MCF 10A (cell line): ENCODE measurements around the gene PTPRM. TPM values are rescaled to one million over a fixed set of nuclear protein-coding genes. Genes with fewer than 3 reads are reported as not detected.

ENCODE experiments used
- BruUV-seq: library from RNA; stranded (reverse); fragments of 400-500 nt; replicated peaks from 2 replicates; lab custom pipeline; 2021; lab: Mats Ljungman, UMichigan
- CTCF ChIA-PET: fragments of 300-600 bp; sonication (Branson Sonifier 250); formaldehyde crosslinking; extraction: SDS; loops from one replicate; lab custom pipeline; 2021; ENCODE audit warnings: antibody characterized with exemption, inconsistent platforms; lab: Yijun Ruan, JAX
- POLR2A ChIA-PET: fragments of 300-600, 350-650 bp; sonication (Branson Sonifier 250); formaldehyde crosslinking; extraction: SDS; loops from one replicate; lab custom pipeline; 2020; ENCODE audit warnings: antibody characterized with exemption, inconsistent platforms; lab: Yijun Ruan, JAX
- DNase-seq: peaks from one replicate; pipeline ENCODE4 v3.0.0-alpha.2; 2018; ENCODE audit not compliant: unreplicated experiment
- H3K27ac Mint-ChIP-seq: one replicate; pipeline ENCODE4 v1.8.0; 2022; ENCODE audit warnings: mild to moderate bottlenecking, low read depth, mixed read lengths; ENCODE audit not compliant: unreplicated experiment
- H3K27me3 Mint-ChIP-seq: one replicate; pipeline ENCODE4 v1.8.0; 2022; ENCODE audit warnings: mixed read lengths; ENCODE audit not compliant: insufficient read depth, unreplicated experiment
- H3K36me3 Mint-ChIP-seq: one replicate; pipeline ENCODE4 v1.8.0; 2022; ENCODE audit warnings: mild to moderate bottlenecking, moderate library complexity, mixed read lengths; ENCODE audit not compliant: insufficient read depth, unreplicated experiment
- H3K4me1 Mint-ChIP-seq: one replicate; pipeline ENCODE4 v1.8.0; 2022; ENCODE audit warnings: mixed read lengths; ENCODE audit not compliant: insufficient read depth, unreplicated experiment
- H3K4me3 Mint-ChIP-seq: one replicate; pipeline ENCODE4 v1.8.0; 2022; ENCODE audit warnings: mild to moderate bottlenecking, moderate library complexity, mixed read lengths; ENCODE audit not compliant: unreplicated experiment
- H3K9me3 Mint-ChIP-seq: one replicate; pipeline ENCODE4 v1.8.0; 2022; ENCODE audit warnings: mixed read lengths; ENCODE audit not compliant: unreplicated experiment
- intact Hi-C: fragments of 100-400 bp; cut with micrococcal nuclease; formaldehyde crosslinking; loops from 2 replicates; pipeline ENCODE4 v1.14.1; 2022
- total RNA-seq: library from RNA; stranded (reverse); gene quantifications from 2 replicates; pipeline ENCODE4 v1.2.3, GENCODE V29; 2022
- TF ChIP-seq, protein P1 (sequence below): fragments of 200-600 bp; IDR thresholded peaks from one replicate; pipeline ENCODE4 v1.8.0; 2022; ENCODE audit warnings: antibody characterized with exemption, mild to moderate bottlenecking; ENCODE audit not compliant: unreplicated experiment

The PTPRM gene
- total RNA-seq, 1 experiment from 2014 or later: 82.8 TPM

DNA sequence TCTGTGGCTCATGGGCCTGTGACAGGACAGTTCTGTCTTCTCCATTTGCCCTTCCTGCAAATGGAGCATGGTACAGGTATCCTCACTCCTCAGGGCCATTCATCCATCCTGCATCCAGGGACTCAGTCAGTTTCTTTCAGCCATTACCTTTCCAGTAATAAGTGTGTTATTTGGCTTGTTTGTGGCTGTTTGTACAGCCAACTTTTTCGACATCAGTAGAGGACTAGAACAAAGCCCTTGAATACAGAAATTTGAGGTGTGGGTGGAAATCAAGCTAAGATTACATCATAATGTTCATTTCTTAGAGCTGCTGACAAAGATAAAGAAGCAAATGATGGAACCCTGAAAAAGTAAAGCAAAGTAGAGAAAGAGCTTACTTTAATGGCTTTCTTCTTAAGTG, 290.4 kb downstream of the PTPRM start:
- H3K4me1 Mint-ChIP-seq: peaks cover 38% of the 10 kb centered on the region
- no peak overlapping the region for H3K27ac Mint-ChIP-seq
- intact Hi-C loops: no loop called here
- CTCF ChIA-PET: interaction anchor here (0.6 to 2.1 kb wide), 4 partner anchors 12 to 1305 kb away, joined by 3 to 11 read pairs (median 3); no protein-coding TSS in a partner anchor
- H3K4me3 Mint-ChIP-seq: no peak overlapping the region
- POLR2A ChIA-PET: interaction anchor here (0.5 to 2.4 kb wide), 3 partner anchors 13 to 15 kb away, joined by 3 to 11 read pairs (median 4); no protein-coding TSS in a partner anchor
- TF ChIP-seq, protein P1, sequence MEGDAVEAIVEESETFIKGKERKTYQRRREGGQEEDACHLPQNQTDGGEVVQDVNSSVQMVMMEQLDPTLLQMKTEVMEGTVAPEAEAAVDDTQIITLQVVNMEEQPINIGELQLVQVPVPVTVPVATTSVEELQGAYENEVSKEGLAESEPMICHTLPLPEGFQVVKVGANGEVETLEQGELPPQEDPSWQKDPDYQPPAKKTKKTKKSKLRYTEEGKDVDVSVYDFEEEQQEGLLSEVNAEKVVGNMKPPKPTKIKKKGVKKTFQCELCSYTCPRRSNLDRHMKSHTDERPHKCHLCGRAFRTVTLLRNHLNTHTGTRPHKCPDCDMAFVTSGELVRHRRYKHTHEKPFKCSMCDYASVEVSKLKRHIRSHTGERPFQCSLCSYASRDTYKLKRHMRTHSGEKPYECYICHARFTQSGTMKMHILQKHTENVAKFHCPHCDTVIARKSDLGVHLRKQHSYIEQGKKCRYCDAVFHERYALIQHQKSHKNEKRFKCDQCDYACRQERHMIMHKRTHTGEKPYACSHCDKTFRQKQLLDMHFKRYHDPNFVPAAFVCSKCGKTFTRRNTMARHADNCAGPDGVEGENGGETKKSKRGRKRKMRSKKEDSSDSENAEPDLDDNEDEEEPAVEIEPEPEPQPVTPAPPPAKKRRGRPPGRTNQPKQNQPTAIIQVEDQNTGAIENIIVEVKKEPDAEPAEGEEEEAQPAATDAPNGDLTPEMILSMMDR: no peak
- H3K27me3 Mint-ChIP-seq: no peaks in the 10 kb centered on the region
- BruUV-seq: no TSS peak
- no peaks in the 10 kb centered on the region for H3K36me3 Mint-ChIP-seq
- no peaks in the 10 kb centered on the region for H3K9me3 Mint-ChIP-seq
- no peak for DNase-seq

DNA sequence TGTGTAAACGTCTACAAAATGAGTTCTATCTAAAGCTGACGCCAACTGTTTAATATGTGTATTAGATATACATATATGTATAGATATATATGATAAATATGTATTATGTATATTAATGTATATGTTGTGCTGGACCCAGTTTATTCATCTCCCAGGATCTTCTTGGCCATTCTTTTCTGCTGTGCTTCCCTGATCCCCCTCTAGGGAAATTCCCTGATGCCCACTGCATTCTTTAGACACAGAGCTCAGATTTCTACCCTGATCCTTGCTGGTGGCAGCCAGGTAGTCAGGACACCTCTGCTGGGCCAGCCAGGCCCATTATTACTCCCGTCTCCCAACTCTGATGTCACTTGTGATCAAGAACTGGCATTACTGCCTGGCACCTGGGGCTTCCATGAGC, 292.0 kb downstream of the PTPRM start:
- Mint-ChIP-seq H3K27me3 (no peaks in the 10 kb centered on the region), H3K9me3 (no peaks in the 10 kb centered on the region), H3K27ac (no peak overlapping the region), H3K4me3 (no peak overlapping the region), H3K4me1 (peaks cover 33% of the 10 kb centered on the region), H3K36me3 (no peaks in the 10 kb centered on the region)
- ChIA-PET CTCF (interaction anchor here (2.1 kb wide), 1 partner anchor 10 kb away, joined by 11 read pairs; no protein-coding TSS in a partner anchor), POLR2A (interaction anchor here (2.4 kb wide), 1 partner anchor 12 kb away, joined by 11 read pairs; no protein-coding TSS in a partner anchor)
- DNase-seq: no peak
- intact Hi-C loops: no loop called here
- no TSS peak for BruUV-seq
- TF ChIP-seq, protein P1: no peak

DNA sequence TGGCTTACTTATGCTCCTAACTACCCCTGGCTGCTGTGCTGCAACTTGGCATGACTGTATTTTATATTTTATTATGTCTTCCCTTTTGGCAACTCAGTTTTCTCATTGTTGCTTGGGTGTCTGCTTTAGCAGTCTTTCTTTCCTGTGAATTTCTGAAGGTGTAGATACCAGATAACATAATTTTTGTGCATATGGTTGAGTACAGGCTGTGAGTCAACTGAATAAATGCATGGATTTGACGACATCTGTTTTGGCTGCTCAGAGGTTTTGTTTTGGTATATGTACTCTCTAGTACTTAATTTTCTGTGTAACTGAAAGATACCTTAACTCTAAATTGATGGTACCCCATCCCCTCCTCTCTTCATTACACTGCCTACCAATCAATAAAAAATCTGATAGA, 303.1 kb downstream of the PTPRM start:
- ChIA-PET CTCF (interaction anchor here (0.7 to 3.7 kb wide), 5 partner anchors 12 to 610 kb away, joined by 3 to 25 read pairs (median 6); no protein-coding TSS in a partner anchor), POLR2A (interaction anchor here (0.6 to 3.6 kb wide), 12 partner anchors 11 to 999 kb away, joined by 3 to 19 read pairs (median 4); partner anchors contain the start of gene PTPRM)
- peaks cover 28% of the 10 kb centered on the region for H3K9me3 Mint-ChIP-seq
- BruUV-seq: no TSS peak
- no peak overlapping the region for H3K4me3 Mint-ChIP-seq
- H3K27me3 Mint-ChIP-seq: no peaks in the 10 kb centered on the region
- H3K36me3 Mint-ChIP-seq: no peaks in the 10 kb centered on the region
- H3K27ac Mint-ChIP-seq: peak overlapping the region; percentile 96
- H3K4me1 Mint-ChIP-seq: peaks cover 38% of the 10 kb centered on the region
- DNase-seq: no peak
- TF ChIP-seq, protein P1: no peak
- intact Hi-C loops: loop anchor here (2.0 to 10.0 kb wide), 6 partner anchors 52 to 598 kb away; no protein-coding TSS in a partner anchor

DNA sequence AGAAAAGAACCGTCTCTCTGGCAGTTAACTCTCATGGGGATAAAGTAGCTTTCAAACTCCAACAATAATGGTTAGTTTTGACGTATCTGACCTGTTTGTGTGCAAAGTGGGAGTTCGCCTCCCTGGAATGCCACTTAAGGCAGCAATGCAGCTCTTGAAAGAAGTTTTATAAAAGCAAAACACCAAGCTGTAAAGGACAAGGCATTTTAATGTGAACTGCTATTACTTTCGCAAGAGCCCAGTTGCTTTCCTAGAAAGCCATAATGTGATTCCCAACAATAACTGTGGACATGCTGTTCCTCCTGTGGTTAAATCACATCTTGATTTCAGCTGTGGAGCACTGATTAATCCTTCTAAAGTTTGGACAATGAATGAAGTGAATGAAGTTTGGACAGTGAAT, 303.7 kb downstream of the PTPRM start:
- Mint-ChIP-seq H3K27me3 (no peaks in the 10 kb centered on the region), H3K27ac (peak overlapping the region; percentile 96), H3K4me3 (peak overlapping the region; percentile 62), H3K9me3 (peaks cover 23% of the 10 kb centered on the region), H3K4me1 (peaks cover 38% of the 10 kb centered on the region), H3K36me3 (peaks cover 5% of the 10 kb centered on the region)
- POLR2A ChIA-PET: interaction anchor here (0.6 to 3.6 kb wide), 24 partner anchors 10 to 998 kb away, joined by 3 to 19 read pairs (median 4); partner anchors contain the start of gene PTPRM
- TF ChIP-seq, protein P1: no peak
- intact Hi-C loops: loop anchor here (2.0 to 10.0 kb wide), 6 partner anchors 51 to 599 kb away; no protein-coding TSS in a partner anchor
- CTCF ChIA-PET: interaction anchor here (0.6 to 3.7 kb wide), 7 partner anchors 13 to 592 kb away, joined by 3 to 25 read pairs (median 6); no protein-coding TSS in a partner anchor
- DNase-seq: peak; percentile 69
- BruUV-seq: no TSS peak
